Epithelial cell of esophagus (primary cell): ENCODE measurements around the gene PALLD.

Source experiments
- DNase-seq: peaks from one replicate; pipeline ENCODE4 v3.0.0; 2010; ENCODE audit warnings: low read depth
- H3K4me3 ChIP-seq: 2 replicates; pipeline ENCODE4 v1.5.1; 2011; ENCODE audit warnings: mild to moderate bottlenecking, low read length, control low read depth
- TF ChIP-seq, protein P1 (sequence below): IDR thresholded peaks from 2 replicates; pipeline ENCODE4 v1.5.1; 2011; ENCODE audit warnings: low read depth, mild to moderate bottlenecking, low read length, control low read depth, inconsistent platforms; ENCODE audit not compliant: insufficient read depth; ENCODE audit errors: missing control alignments

The PALLD gene

DNA sequence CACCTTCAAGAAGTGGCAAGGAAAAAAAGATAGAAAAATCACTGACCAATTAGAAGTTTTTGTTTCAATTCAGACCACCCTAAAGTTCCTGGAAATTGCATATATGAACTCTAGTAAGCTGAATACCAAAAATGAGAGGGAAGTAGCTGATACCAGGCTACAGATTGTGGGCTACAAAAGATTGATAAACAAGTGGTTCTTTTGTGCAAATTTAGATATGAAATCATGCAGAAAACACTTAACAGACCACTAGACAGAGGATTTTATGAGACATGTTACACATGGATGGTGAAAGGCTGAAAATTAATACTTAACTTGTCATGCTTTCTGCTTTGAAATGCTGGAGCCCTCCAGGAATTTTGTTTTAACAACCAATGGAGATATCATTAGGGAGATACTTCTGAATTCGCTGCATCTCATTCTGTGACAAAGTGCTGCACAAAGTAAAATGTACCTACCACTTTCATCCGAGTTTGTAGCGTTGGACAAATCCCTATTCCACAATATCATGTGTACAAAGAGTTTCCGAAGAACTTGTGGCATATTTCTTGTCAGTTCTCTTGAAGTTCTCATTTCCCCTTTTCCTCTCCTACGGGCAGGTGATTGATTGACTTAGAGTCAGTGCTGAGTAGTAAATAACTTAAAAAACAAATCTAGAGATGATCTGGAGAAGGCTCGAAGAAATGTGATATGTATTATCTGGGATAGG lies 235.0 kb downstream of the PALLD start:
- no peak for DNase-seq
- TF ChIP-seq, protein P1, sequence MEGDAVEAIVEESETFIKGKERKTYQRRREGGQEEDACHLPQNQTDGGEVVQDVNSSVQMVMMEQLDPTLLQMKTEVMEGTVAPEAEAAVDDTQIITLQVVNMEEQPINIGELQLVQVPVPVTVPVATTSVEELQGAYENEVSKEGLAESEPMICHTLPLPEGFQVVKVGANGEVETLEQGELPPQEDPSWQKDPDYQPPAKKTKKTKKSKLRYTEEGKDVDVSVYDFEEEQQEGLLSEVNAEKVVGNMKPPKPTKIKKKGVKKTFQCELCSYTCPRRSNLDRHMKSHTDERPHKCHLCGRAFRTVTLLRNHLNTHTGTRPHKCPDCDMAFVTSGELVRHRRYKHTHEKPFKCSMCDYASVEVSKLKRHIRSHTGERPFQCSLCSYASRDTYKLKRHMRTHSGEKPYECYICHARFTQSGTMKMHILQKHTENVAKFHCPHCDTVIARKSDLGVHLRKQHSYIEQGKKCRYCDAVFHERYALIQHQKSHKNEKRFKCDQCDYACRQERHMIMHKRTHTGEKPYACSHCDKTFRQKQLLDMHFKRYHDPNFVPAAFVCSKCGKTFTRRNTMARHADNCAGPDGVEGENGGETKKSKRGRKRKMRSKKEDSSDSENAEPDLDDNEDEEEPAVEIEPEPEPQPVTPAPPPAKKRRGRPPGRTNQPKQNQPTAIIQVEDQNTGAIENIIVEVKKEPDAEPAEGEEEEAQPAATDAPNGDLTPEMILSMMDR = no peak
- no peak overlapping the region for H3K4me3 ChIP-seq

DNA sequence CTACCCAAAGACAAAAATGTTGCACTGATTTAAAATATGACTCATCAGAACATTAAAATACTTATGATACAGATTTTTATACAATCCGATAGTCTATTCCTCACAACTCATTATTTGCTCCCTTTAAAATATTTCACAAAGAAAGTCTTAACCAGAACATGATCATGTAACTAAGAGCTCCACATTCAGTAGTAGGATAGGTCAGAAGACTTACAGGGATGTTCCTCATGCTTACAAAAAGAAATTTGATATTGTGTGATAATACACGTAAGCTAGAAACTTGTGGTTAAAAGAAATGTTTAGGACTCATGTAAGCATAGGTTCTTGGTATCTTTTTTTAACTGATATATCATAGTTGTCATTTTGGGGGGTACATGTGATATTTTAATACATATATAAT lies 235.9 kb downstream of the PALLD start:
- TF ChIP-seq, protein P1 = no peak
- no peak for DNase-seq
- H3K4me3 ChIP-seq = no peak overlapping the region

DNA sequence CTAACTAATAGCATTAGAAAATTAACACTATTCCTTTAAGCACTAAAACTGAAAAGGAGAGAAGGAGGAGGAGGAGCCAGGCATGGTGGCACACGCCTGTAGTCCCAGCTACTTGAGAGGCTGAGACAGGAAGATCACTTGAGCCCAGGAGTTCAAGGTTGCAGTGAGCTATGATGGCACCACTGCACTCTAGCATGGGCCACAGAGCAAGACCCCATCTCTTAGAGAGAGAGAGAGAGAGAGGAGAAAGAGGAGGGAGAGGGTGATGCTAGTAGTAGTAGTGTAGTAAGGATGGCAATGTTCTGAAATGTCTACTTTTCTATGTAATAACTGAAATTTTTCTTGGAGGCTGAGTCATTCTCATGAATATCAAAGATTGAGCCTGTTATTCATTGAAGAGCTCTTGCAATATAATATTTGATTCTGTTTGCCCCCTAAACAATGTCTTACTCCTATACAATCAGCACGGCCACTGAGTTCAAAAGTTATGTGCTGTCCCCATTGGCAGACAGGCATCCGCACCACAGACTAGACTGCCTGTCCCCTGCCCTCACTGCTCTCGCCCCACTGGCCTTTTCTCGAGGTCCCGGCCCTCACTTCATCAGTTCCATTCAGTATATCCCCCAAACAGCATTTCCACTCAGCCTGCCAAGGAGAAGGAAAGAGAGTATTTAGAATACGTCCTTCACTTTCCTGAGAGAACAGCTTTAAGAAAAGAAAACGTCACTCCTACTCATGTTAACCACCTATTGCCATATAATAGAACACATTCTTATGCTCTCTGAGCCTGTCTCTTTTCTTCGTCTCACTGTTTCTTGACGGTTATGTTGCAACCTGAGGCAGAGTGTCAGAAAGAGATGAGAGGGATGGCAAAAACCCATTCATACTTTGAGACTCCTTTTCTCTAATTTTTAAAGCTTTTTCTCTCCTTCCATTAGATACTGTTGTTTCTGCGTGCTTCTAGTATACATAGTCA lies 238.1 kb downstream of the PALLD start:
- TF ChIP-seq, protein P1 = no peak
- no peak overlapping the region for H3K4me3 ChIP-seq
- DNase-seq = no peak

DNA sequence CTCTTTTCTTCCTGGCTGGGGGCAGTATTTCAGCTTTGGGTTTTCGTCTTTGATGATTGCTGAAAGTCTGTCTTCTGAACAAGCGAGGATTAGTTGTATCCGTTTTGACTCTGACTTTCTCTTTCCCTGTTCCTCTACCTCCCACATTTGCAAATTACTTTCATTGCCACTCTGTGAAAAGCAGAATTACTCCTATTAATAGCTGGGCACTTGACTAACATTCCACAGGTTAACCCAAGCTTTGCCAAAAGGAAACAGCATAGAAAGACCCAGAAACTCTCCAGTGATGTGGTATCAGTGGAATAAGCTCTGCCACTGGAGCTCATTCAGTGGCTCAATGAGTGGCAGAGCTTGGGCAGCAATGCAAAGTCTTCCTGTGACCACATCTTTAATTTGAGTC lies 238.9 kb downstream of the PALLD start:
- no peak overlapping the region for H3K4me3 ChIP-seq
- no peak for DNase-seq
- TF ChIP-seq, protein P1 = no peak

DNA sequence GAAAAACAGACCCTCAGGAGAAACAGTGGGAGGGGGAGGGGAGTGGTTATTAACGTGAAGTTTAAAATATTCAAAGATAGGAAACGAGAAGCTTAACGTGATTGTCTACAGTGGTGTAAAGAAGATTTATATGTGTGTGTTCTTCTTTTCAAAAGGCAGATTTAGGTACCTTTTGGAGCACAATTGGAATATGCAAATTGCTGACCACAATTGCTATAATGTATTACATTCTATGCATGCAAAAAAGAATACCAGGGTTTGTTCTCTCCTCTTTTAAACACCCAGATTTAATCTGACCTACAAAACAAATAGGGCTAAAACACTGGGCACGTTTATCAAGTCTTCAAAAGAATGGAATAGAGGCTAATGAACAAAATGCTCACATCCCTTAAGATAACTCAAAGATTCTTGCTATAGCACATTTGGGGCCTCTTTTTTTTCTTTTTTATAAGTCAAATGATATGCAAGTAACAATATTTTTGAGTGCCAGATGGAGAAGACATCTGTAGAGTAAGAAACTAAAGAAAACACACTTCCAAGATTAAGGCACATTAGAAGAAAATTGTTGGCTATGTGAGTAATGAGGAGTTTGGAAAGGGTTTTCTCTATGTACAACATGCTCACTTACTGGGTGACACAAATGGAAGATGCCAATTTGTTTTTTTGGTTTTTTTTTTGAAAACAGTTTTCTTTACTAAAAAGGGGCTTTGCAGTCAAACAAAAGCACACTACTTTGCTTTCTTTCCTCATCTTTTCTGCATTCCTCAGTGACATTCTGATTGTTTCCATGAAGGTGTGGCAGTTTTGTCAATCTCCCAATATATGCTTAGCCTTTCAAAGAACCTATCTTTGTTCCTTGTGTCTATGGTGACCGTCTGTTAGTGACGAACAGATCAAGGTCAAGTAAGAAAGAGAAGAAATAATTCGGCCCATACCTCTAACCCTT lies 240.3 kb downstream of the PALLD start:
- TF ChIP-seq, protein P1 = no peak
- no peak overlapping the region for H3K4me3 ChIP-seq
- DNase-seq = no peak

DNA sequence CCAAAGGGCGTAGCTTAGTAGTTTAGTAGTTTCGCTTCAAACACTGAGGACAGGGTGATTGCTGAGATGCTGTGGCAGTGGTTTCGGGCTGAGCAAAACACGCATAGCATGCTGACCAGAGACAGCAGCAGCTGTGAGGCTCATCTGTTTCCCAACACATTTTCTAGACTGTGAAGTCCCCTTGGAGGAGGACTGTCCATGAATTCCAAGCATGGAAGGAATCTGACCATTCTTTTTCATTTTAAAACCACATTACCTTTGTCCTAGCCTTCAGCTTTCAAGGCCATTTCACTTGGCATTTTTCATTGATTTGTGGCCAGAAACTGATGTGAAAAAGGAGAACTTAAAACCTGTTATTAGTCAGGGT lies 240.9 kb downstream of the PALLD start:
- DNase-seq = no peak
- no peak overlapping the region for H3K4me3 ChIP-seq
- TF ChIP-seq, protein P1 = no peak
